DMS153 (cell line): ENCODE results near the gene GMDS.

Source experiments
- DNase-seq: peaks from one replicate; lab custom pipeline; 2025; lab: John Stamatoyannopoulos, UW

The GMDS gene

GRCh38 chr6:1739220-1739619 is 506.2 kb downstream of the GMDS start:
- no peak for DNase-seq

GRCh38 chr6:1738558-1739081 is 506.8 kb downstream of the GMDS start:
- no peak for DNase-seq

GRCh38 chr6:1737463-1738311 is 507.7 kb downstream of the GMDS start:
- no peak for DNase-seq

GRCh38 chr6:1736346-1737105 is 508.9 kb downstream of the GMDS start:
- no peak for DNase-seq

- DNase-seq: no peak
Observed at GRCh38 chr6:1735239-1735803, 510.1 kb downstream of the GMDS start.

- DNase-seq: no peak
Observed at GRCh38 chr6:1730882-1731281, 514.5 kb downstream of the GMDS start.

GRCh38 chr6:1729750-1730140 is 515.7 kb downstream of the GMDS start:
- DNase-seq: no peak

GRCh38 chr6:1729133-1729749 is 516.2 kb downstream of the GMDS start:
- peak; percentile 66 for DNase-seq

GRCh38 chr6:1726341-1726768 is 519.0 kb downstream of the GMDS start:
- DNase-seq: peak; percentile 48

- peak; percentile 93 for DNase-seq
Observed at GRCh38 chr6:1724616-1725015, 520.8 kb downstream of the GMDS start.

GRCh38 chr6:1724124-1724523 is 521.3 kb downstream of the GMDS start:
- peak; percentile 48 for DNase-seq

GRCh38 chr6:1722801-1723200 is 522.6 kb downstream of the GMDS start:
- DNase-seq: no peak

GRCh38 chr6:1720620-1721322 is 524.6 kb downstream of the GMDS start:
- DNase-seq: no peak

- DNase-seq: no peak
Observed at GRCh38 chr6:1719922-1720321, 525.5 kb downstream of the GMDS start.

- no peak for DNase-seq
Observed at GRCh38 chr6:1716868-1717267, 528.5 kb downstream of the GMDS start.

- no peak for DNase-seq
Observed at GRCh38 chr6:1716396-1716795, 529.0 kb downstream of the GMDS start.

GRCh38 chr6:1715336-1715735 is 530.1 kb downstream of the GMDS start:
- DNase-seq: no peak

GRCh38 chr6:1714654-1715053 is 530.8 kb downstream of the GMDS start:
- no peak for DNase-seq

GRCh38 chr6:1713016-1713600 is 532.3 kb downstream of the GMDS start:
- no peak for DNase-seq

- DNase-seq: no peak
Observed at GRCh38 chr6:1712451-1712850, 533.0 kb downstream of the GMDS start.

- no peak for DNase-seq
Observed at GRCh38 chr6:1711136-1711535, 534.3 kb downstream of the GMDS start.
